ENCODE measurements around the gene ENGASE. TPM values are rescaled to one million over a fixed set of nuclear protein-coding genes. Genes with fewer than 3 reads are reported as not detected.

ENGASE gene
- total RNA-seq, 1 donor from 2014 or later: 12.5 TPM

DNA sequence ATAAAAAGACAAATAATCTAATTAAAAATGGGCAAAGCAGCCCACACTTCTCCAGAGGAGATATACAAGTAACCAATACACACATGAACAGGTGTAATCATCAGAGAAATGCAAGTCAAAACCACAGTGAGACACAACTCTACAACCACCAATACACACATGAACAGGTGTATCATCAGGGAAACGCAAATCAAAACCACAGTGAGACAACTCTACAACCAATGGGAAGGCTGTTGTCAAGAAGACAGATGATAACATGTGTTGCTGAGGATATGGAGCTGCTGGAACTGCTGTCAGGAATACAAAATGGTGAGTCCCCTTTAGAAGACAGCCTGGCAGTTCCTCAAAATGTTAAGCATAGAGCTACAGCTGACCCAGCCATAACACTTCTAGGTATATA lies 22.5 kb upstream of the ENGASE start:
- no peak overlapping the region for H3K9ac ChIP-seq (ENCODE audit: low read depth in 1 of 3, low read length in 3 of 3)
- H3K27ac ChIP-seq (ENCODE audit: low read depth, low read length): no peak overlapping the region
- peaks cover 5 to 13% (median 6%) of the 10 kb centered on the region in 3 donors for H3K27me3 ChIP-seq (ENCODE audit: control insufficient read depth in 3 of 3, insufficient read depth in 3 of 3, low read length in 3 of 3)
- H3K9me3 ChIP-seq (ENCODE audit: control insufficient read depth in 3 of 3, low read length in 3 of 3): no peaks in the 10 kb centered on the region
- H3K4me1 ChIP-seq (ENCODE audit: control insufficient read depth in 3 of 3, insufficient read depth in 3 of 3, low read length in 3 of 3): peaks cover 8 to 14% (median 8%) of the 10 kb centered on the region in 3 donors
- H3K4me3 ChIP-seq (ENCODE audit: low read length in 3 of 3): no peak overlapping the region
- peaks cover 0 to 4% (median 0%) of the 10 kb centered on the region in 3 donors for H3K36me3 ChIP-seq (ENCODE audit: control insufficient read depth in 3 of 3, insufficient read depth in 3 of 3, low read length in 3 of 3)

GRCh38 chr17:79053251-79053925 lies 21.2 kb upstream of the ENGASE start:
- H3K27ac ChIP-seq (ENCODE audit: low read depth, low read length): no peak overlapping the region
- H3K4me3 ChIP-seq (ENCODE audit: low read length in 3 of 3): no peak overlapping the region
- H3K9ac ChIP-seq (ENCODE audit: low read depth in 1 of 3, low read length in 3 of 3): no peak overlapping the region
- peaks cover 0 to 5% (median 0%) of the 10 kb centered on the region in 3 donors for H3K4me1 ChIP-seq (ENCODE audit: control insufficient read depth in 3 of 3, insufficient read depth in 3 of 3, low read length in 3 of 3)
- H3K36me3 ChIP-seq (ENCODE audit: control insufficient read depth in 3 of 3, insufficient read depth in 3 of 3, low read length in 3 of 3): peaks cover 0 to 2% (median 0%) of the 10 kb centered on the region in 3 donors
- no peaks in the 10 kb centered on the region for H3K9me3 ChIP-seq (ENCODE audit: control insufficient read depth in 3 of 3, low read length in 3 of 3)
- peaks cover 0 to 6% (median 5%) of the 10 kb centered on the region in 3 donors for H3K27me3 ChIP-seq (ENCODE audit: control insufficient read depth in 3 of 3, insufficient read depth in 3 of 3, low read length in 3 of 3)

DNA sequence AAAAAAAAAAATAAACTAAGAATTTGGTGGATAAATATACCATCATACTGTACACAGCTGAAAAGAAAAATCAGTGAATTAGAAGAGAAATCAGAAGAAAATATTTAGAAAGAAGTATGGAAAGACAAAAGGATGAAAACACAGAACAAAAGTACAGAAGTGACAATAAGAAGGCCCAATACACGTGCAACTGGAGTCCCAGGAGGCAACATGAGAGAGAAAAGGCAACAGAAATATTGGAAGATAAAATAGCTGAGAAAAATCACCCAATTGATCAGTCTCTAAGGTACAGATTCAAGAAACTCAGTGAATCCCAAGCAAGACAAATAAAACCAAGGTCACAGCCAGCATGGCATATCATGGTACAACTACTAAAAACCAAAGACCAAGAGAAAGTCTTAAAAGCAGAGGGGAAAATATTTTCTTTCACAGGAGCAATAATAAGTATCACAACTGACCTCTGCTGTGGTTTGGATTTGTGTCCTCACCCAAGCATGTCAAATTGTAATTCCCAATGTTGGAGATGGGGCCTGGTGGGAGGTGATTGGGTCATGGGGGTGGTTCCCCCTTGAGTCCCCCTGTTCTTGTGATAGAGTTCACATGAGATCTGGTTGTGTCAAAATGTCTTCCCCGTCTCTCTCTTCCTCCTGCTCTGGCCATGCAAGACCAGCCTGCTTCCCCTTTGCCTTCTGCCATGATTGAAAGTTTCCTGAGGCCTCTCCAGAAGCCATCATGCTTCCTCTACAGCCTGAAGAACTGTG lies 20.2 kb upstream of the ENGASE start:
- Histone ChIP-seq H3K27me3 (ENCODE audit: control insufficient read depth in 3 of 3, insufficient read depth in 3 of 3, low read length in 3 of 3) (peaks cover 0 to 6% (median 5%) of the 10 kb centered on the region in 3 donors), H3K4me1 (ENCODE audit: control insufficient read depth in 3 of 3, insufficient read depth in 3 of 3, low read length in 3 of 3) (peaks cover 0 to 5% (median 0%) of the 10 kb centered on the region in 3 donors), H3K9ac (ENCODE audit: low read depth in 1 of 3, low read length in 3 of 3) (no peak overlapping the region), H3K4me3 (ENCODE audit: low read length in 3 of 3) (no peak overlapping the region), H3K9me3 (ENCODE audit: control insufficient read depth in 3 of 3, low read length in 3 of 3) (no peaks in the 10 kb centered on the region), H3K27ac (ENCODE audit: low read depth, low read length) (peak overlapping the region; percentile 47), H3K36me3 (ENCODE audit: control insufficient read depth in 3 of 3, insufficient read depth in 3 of 3, low read length in 3 of 3) (peaks cover 0 to 2% (median 0%) of the 10 kb centered on the region in 3 donors)

GRCh38 chr17:79055197-79055596 lies 19.4 kb upstream of the ENGASE start:
- Histone ChIP-seq H3K4me3 (ENCODE audit: low read length in 3 of 3) (no peak overlapping the region), H3K27ac (ENCODE audit: low read depth, low read length) (peak overlapping the region; percentile 47), H3K9me3 (ENCODE audit: control insufficient read depth in 3 of 3, low read length in 3 of 3) (no peaks in the 10 kb centered on the region), H3K4me1 (ENCODE audit: control insufficient read depth in 3 of 3, insufficient read depth in 3 of 3, low read length in 3 of 3) (peaks cover 0 to 5% (median 0%) of the 10 kb centered on the region in 3 donors), H3K27me3 (ENCODE audit: control insufficient read depth in 3 of 3, insufficient read depth in 3 of 3, low read length in 3 of 3) (peaks cover 0 to 4% (median 1%) of the 10 kb centered on the region in 3 donors), H3K9ac (ENCODE audit: low read depth in 1 of 3, low read length in 3 of 3) (no peak overlapping the region), H3K36me3 (ENCODE audit: control insufficient read depth in 3 of 3, insufficient read depth in 3 of 3, low read length in 3 of 3) (no peaks in the 10 kb centered on the region)

- H3K4me1 ChIP-seq (ENCODE audit: control insufficient read depth in 3 of 3, insufficient read depth in 3 of 3, low read length in 3 of 3): peaks cover 0 to 5% (median 0%) of the 10 kb centered on the region in 3 donors
- H3K36me3 ChIP-seq (ENCODE audit: control insufficient read depth in 3 of 3, insufficient read depth in 3 of 3, low read length in 3 of 3): no peaks in the 10 kb centered on the region
These were observed 16.8 kb upstream of the ENGASE start for GRCh38 chr17:79057737-79058385.

DNA sequence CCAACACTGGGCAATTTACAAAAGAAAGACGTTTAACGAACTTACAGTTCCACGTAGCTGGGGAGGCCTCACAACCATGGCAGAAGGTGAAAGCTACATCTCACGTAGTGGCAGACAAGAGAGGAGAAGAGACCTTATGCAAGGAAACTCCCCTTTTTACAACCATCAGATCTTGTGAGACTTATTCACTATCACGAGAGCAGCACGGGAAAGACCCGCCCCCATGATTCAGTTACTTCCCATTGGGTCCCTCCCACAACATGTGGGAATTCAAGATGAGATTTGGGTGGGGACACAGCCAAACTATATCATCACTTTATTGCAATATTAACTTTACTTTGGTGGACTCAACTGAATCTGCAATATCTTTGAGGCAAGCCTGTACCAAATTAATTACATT lies 11.9 kb upstream of the ENGASE start:
- H3K27me3 ChIP-seq (ENCODE audit: control insufficient read depth in 3 of 3, insufficient read depth in 3 of 3, low read length in 3 of 3): no peaks in the 10 kb centered on the region
- H3K9ac ChIP-seq (ENCODE audit: low read depth in 1 of 3, low read length in 3 of 3): no peak overlapping the region
- H3K4me3 ChIP-seq (ENCODE audit: low read length in 3 of 3): no peak overlapping the region
- no peak overlapping the region for H3K27ac ChIP-seq (ENCODE audit: low read depth, low read length)
- H3K36me3 ChIP-seq (ENCODE audit: control insufficient read depth in 3 of 3, insufficient read depth in 3 of 3, low read length in 3 of 3): no peaks in the 10 kb centered on the region
- H3K4me1 ChIP-seq (ENCODE audit: control insufficient read depth in 3 of 3, insufficient read depth in 3 of 3, low read length in 3 of 3): no peaks in the 10 kb centered on the region
- no peaks in the 10 kb centered on the region for H3K9me3 ChIP-seq (ENCODE audit: control insufficient read depth in 3 of 3, low read length in 3 of 3)

More at GRCh38 chr17:79057737-79058385, 16.8 kb upstream of the ENGASE start:
- H3K27me3 ChIP-seq (ENCODE audit: control insufficient read depth in 3 of 3, insufficient read depth in 3 of 3, low read length in 3 of 3): no peaks in the 10 kb centered on the region
- H3K9ac ChIP-seq (ENCODE audit: low read depth in 1 of 3, low read length in 3 of 3): no peak overlapping the region
- H3K4me3 ChIP-seq (ENCODE audit: low read length in 3 of 3): no peak overlapping the region
- H3K27ac ChIP-seq (ENCODE audit: low read depth, low read length): no peak overlapping the region
- no peaks in the 10 kb centered on the region for H3K9me3 ChIP-seq (ENCODE audit: control insufficient read depth in 3 of 3, low read length in 3 of 3)

- Histone ChIP-seq H3K4me3 (ENCODE audit: low read length in 3 of 3) (no peak overlapping the region), H3K4me1 (ENCODE audit: control insufficient read depth in 3 of 3, insufficient read depth in 3 of 3, low read length in 3 of 3) (no peaks in the 10 kb centered on the region), H3K27me3 (ENCODE audit: control insufficient read depth in 3 of 3, insufficient read depth in 3 of 3, low read length in 3 of 3) (no peaks in the 10 kb centered on the region), H3K9ac (ENCODE audit: low read depth in 1 of 3, low read length in 3 of 3) (no peak overlapping the region), H3K27ac (ENCODE audit: low read depth, low read length) (no peak overlapping the region), H3K9me3 (ENCODE audit: control insufficient read depth in 3 of 3, low read length in 3 of 3) (no peaks in the 10 kb centered on the region), H3K36me3 (ENCODE audit: control insufficient read depth in 3 of 3, insufficient read depth in 3 of 3, low read length in 3 of 3) (no peaks in the 10 kb centered on the region)
These were observed 10.6 kb upstream of the ENGASE start for GRCh38 chr17:79064026-79064425.

DNA sequence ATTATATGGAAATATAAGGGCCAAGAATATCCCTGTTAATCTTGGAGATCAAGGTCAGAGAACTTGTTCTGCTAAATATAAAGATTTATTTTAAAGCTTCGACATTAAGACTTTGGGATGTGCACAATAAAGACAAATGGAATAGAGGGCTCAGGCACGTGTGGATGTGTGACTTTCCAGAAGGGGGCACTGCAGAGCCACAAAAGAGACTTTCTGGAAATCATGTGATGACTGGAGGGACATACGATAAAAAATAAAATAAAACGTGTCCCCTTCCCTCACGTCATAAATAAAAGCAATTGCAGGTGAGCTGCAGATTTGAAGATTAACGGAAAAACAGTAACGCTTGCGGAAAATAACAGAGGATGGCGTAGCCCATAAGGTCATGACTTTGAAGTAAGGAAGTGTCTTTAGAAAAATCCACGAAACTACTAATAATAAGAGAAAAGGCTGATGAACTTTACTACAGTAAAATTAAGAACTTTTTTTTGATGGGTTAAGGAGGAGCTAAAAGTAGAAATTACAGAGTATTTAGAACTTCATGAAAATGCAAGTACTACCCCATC lies 9.4 kb upstream of the ENGASE start:
- no peaks in the 10 kb centered on the region for H3K9me3 ChIP-seq (ENCODE audit: control insufficient read depth in 3 of 3, low read length in 3 of 3)
- no peak overlapping the region for H3K4me3 ChIP-seq (ENCODE audit: low read length in 3 of 3)
- no peaks in the 10 kb centered on the region for H3K4me1 ChIP-seq (ENCODE audit: control insufficient read depth in 3 of 3, insufficient read depth in 3 of 3, low read length in 3 of 3)
- no peaks in the 10 kb centered on the region for H3K36me3 ChIP-seq (ENCODE audit: control insufficient read depth in 3 of 3, insufficient read depth in 3 of 3, low read length in 3 of 3)
- H3K9ac ChIP-seq (ENCODE audit: low read depth in 1 of 3, low read length in 3 of 3): no peak overlapping the region
- H3K27ac ChIP-seq (ENCODE audit: low read depth, low read length): no peak overlapping the region
- no peaks in the 10 kb centered on the region for H3K27me3 ChIP-seq (ENCODE audit: control insufficient read depth in 3 of 3, insufficient read depth in 3 of 3, low read length in 3 of 3)

DNA sequence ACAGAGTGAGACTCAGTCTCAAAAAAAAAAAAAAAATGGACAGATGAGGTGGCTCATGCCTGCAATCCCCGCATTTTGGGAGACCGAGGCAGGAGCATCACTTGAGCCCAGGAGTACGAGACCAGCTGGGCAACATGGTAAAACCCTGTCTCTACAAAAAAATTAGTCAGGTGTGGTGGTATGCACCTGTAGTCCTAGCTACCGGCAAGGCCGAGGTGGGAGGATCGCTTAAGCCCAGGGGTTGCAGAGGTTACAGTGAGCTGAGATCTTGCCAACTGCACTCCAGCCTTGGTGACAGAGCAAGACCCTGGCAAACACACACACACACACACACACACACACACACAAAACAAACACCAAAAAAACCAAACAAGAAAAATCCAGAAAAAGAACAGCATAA lies 7.7 kb upstream of the ENGASE start:
- Histone ChIP-seq H3K4me1 (ENCODE audit: control insufficient read depth in 3 of 3, insufficient read depth in 3 of 3, low read length in 3 of 3) (no peaks in the 10 kb centered on the region), H3K9ac (ENCODE audit: low read depth in 1 of 3, low read length in 3 of 3) (no peak overlapping the region), H3K36me3 (ENCODE audit: control insufficient read depth in 3 of 3, insufficient read depth in 3 of 3, low read length in 3 of 3) (no peaks in the 10 kb centered on the region), H3K4me3 (ENCODE audit: low read length in 3 of 3) (no peak overlapping the region), H3K9me3 (ENCODE audit: control insufficient read depth in 3 of 3, low read length in 3 of 3) (no peaks in the 10 kb centered on the region), H3K27ac (ENCODE audit: low read depth, low read length) (no peak overlapping the region), H3K27me3 (ENCODE audit: control insufficient read depth in 3 of 3, insufficient read depth in 3 of 3, low read length in 3 of 3) (no peaks in the 10 kb centered on the region)
